K562 (cell line): Measurements from ENCODE around the gene C11orf91.

ENCODE experiments used
- BCL6 ChIP-seq: fragments of 250-450 bp; sonication (Bioruptor Pico); IDR thresholded peaks from 2 replicates; pipeline ENCODE4 v1.4.0; 2020
- BCOR ChIP-seq: fragments of 450-650 bp; IDR thresholded peaks from 2 replicates; pipeline ENCODE4 v1.6.1; 2016
- CTCF ChIP-seq, 3 experiments: IDR thresholded peaks in 2 of 3; conservative IDR thresholded peaks in 1 of 3; 2 replicates each; pipeline ENCODE4 v1.5.1; 2011 to 2012; ENCODE audit warnings: low read length in 3 of 3, mild to moderate bottlenecking in 3 of 3, control low read depth in 2 of 3, improper control_type of control experiment in 1 of 3, inconsistent platforms in 1 of 3, low read depth in 1 of 3, mixed read lengths in 1 of 3, moderate library complexity in 1 of 3; ENCODE audit not compliant: insufficient read depth in 2 of 3
- MTF1 ChIP-seq: fragments of 250-450 bp; sonication (Bioruptor Pico); IDR thresholded peaks from 2 replicates; pipeline ENCODE4 v1.9.0; 2021; ENCODE audit warnings: moderate library complexity, mild to moderate bottlenecking, inconsistent platforms, borderline replicate concordance
- NR2C2 ChIP-seq, 2 experiments: fragments of 200-800 bp in 1 of 2; sonication (Bioruptor generic) in 1 of 2; sonication (generic) in 1 of 2; formaldehyde crosslinking in 1 of 2; IDR thresholded peaks; 2 replicates each; pipeline versions ENCODE4 v1.6.1 to v1.8.0; 2016 to 2022; ENCODE audit warnings: mild to moderate bottlenecking in 1 of 2, missing compliant biosample characterization in 1 of 2, missing genetic modification characterization in 1 of 2, missing genetic modification reagents in 1 of 2
- PHF20 ChIP-seq: fragments of 450-650 bp; IDR thresholded peaks from 2 replicates; pipeline ENCODE4 v1.6.1; 2018; ENCODE audit not compliant: partially characterized antibody
- POLR2AphosphoS5 ChIP-seq: IDR thresholded peaks from 2 replicates; pipeline ENCODE4 v1.6.1; 2011; ENCODE audit warnings: mild to moderate bottlenecking, low read depth, low read length, moderate library complexity; ENCODE audit not compliant: control insufficient read depth, insufficient read depth
- SRF ChIP-seq, 2 experiments: fragments of 250-450, 450-650 bp in 1 of 2; sonication (Bioruptor Pico) in 1 of 2; sonication (generic) in 1 of 2; formaldehyde crosslinking; IDR thresholded peaks; 2 replicates each; pipeline versions ENCODE4 v1.5.0 to v1.5.1; 2020 to 2022; ENCODE audit warnings: mild to moderate bottlenecking in 1 of 2, missing genetic modification reagents in 1 of 2
- TBL1XR1 ChIP-seq, 2 experiments: IDR thresholded peaks; 2 replicates each; pipeline ENCODE4 v1.6.1; 2012; ENCODE audit warnings: improper control_type of control experiment in 2 of 2, low read length in 2 of 2, mild to moderate bottlenecking in 1 of 2
- ZNF133 ChIP-seq: fragments of 250-450 bp; sonication (Bioruptor Pico); IDR thresholded peaks from 2 replicates; pipeline ENCODE4 v1.4.0; 2020; ENCODE audit warnings: mild to moderate bottlenecking
- ZNF324 ChIP-seq: fragments of 250-450 bp; sonication (Bioruptor Pico); IDR thresholded peaks from 2 replicates; pipeline ENCODE4 v1.4.0; 2020; ENCODE audit warnings: mild to moderate bottlenecking
- ZNF561 ChIP-seq: fragments of 450-650 bp; formaldehyde crosslinking; conservative IDR thresholded peaks from 2 replicates; pipeline ENCODE4 v1.4.0; 2020; ENCODE audit warnings: mild to moderate bottlenecking, moderate library complexity
- ZNF766 ChIP-seq: fragments of 200-800 bp; sonication (Bioruptor generic); conservative IDR thresholded peaks from 2 replicates; pipeline ENCODE4 v1.6.1; 2016; ENCODE audit warnings: missing genetic modification characterization, missing compliant biosample characterization
- TF ChIP-seq, protein P1 (sequence below), 3 experiments: fragments of 200-800 bp in 1 of 3; sonication (Bioruptor generic) in 1 of 3; sonication (generic) in 1 of 3; formaldehyde crosslinking in 1 of 3; IDR thresholded peaks; 2 replicates each; pipeline versions ENCODE4 v1.6.1 to v1.8.0; 2016 to 2022; ENCODE audit warnings: mild to moderate bottlenecking in 2 of 3, missing compliant biosample characterization in 2 of 3, missing genetic modification characterization in 2 of 3, missing genetic modification reagents in 1 of 3

DNA sequence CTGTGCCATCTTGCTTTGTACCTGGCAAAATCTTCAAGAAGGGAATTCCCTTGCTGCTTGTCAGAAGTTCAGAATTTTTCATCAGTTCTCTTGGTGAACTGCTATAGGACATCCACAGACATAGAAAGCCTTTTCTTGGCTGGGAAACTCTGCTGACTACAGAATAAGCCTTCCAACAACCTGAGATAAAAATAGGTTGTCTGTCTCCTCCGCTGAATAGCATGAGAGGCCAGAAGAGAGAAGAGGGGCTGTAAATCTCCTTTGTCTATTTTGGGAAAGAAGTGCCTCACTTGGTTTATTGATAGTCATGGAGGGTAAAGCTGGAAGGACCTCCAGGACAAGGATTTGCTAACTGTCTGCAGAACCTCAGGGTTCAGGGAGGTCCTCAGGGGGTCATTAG is 48.2 kb downstream of the C11orf91 start:
- TF ChIP-seq TBL1XR1 (IDR thresholded peaks at IDR 0.05; ENCODE audit: low read length in 2 of 2) (no peak), POLR2AphosphoS5 (no peak), BCOR (no peak), CTCF (IDR thresholded peaks at IDR 0.05 in 2 of 3, conservative IDR thresholded peaks at IDR 0.05 in 1 of 3; ENCODE audit: insufficient read depth in 2 of 3, low read depth in 1 of 3, low read length in 3 of 3) (no peak), ZNF561 (no peak), BCL6 (no peak), ZNF133 (no peak), MTF1 (CRISPR knock-in tag) (no peak), ZNF766 (CRISPR knock-in tag) (no peak), NR2C2 (CRISPR knock-in tag; IDR thresholded peaks at IDR 0.05) (no peak), NR2C2 (tag; IDR thresholded peaks at IDR 0.05) (no peak), ZNF324 (no peak), SRF (CRISPR knock-in tag; IDR thresholded peaks at IDR 0.05) (no peak), PHF20 (no peak)
- TF ChIP-seq, protein P1, sequence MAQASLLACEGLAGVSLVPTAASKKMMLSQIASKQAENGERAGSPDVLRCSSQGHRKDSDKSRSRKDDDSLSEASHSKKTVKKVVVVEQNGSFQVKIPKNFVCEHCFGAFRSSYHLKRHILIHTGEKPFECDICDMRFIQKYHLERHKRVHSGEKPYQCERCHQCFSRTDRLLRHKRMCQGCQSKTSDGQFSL (CRISPR knock-in tag; IDR thresholded peaks at IDR 0.05): no peak
- TF ChIP-seq, protein P1 (tag; IDR thresholded peaks at IDR 0.05): no peak
